DOHH2 (cell line): ENCODE results near the gene TMEM87A.
A peak's percentile ranks its signal among the peaks of the same experiment; 100 is the strongest.

Source experiments
- H3F3A ChIP-seq: fragments of 200-600 bp; sonication (generic), shearing (Covaris generic); 2 replicates; pipeline ENCODE4 v1.6.0; 2016; ENCODE audit warnings: antibody characterized with exemption, mild to moderate bottlenecking; ENCODE audit not compliant: control insufficient read depth, insufficient read depth
- H3K27ac ChIP-seq: fragments of 200-600 bp; sonication (generic); 2 replicates; pipeline ENCODE4 v1.5.1; 2014; ENCODE audit warnings: low read depth, mild to moderate bottlenecking, low read length, moderate library complexity
- H3K27me3 ChIP-seq: fragments of 200-600 bp; sonication (generic); 2 replicates; pipeline ENCODE4 v1.6.1; 2014; ENCODE audit warnings: mild to moderate bottlenecking, low read length, mixed read lengths; ENCODE audit not compliant: control insufficient read depth
- H3K36me3 ChIP-seq: fragments of 200-600 bp; sonication (generic); 2 replicates; pipeline ENCODE4 v1.6.1; 2014; ENCODE audit warnings: mild to moderate bottlenecking, low read length, moderate library complexity, mixed read lengths; ENCODE audit not compliant: control insufficient read depth
- H3K4me1 ChIP-seq: fragments of 200-600 bp; sonication (generic); 2 replicates; pipeline ENCODE4 v1.6.1; 2014; ENCODE audit warnings: mild to moderate bottlenecking, low read length, mixed read lengths; ENCODE audit not compliant: control insufficient read depth
- H3K4me2 ChIP-seq: fragments of 200-600 bp; sonication (generic); 2 replicates; pipeline ENCODE4 v1.6.0; 2014; ENCODE audit warnings: mild to moderate bottlenecking, low read length, moderate library complexity
- H3K4me3 ChIP-seq: fragments of 200-600 bp; sonication (generic); 2 replicates; pipeline ENCODE4 v1.5.1; 2014; ENCODE audit warnings: mild to moderate bottlenecking, low read length, mixed read lengths
- H3K79me2 ChIP-seq: fragments of 200-600 bp; sonication (generic); 2 replicates; pipeline ENCODE4 v1.6.1; 2014; ENCODE audit warnings: mild to moderate bottlenecking, low read length, mixed read lengths; ENCODE audit not compliant: control insufficient read depth
- H3K9me2 ChIP-seq: fragments of 200-600 bp; sonication (generic); replicated peaks from 2 replicates; pipeline ENCODE4 v1.6.1; 2014; ENCODE audit warnings: mild to moderate bottlenecking, low read length, mixed read lengths; ENCODE audit not compliant: control insufficient read depth
- H3K9me3 ChIP-seq: fragments of 200-600 bp; sonication (generic); 2 replicates; pipeline ENCODE4 v1.6.1; 2014; ENCODE audit warnings: antibody characterized with exemption, low read length, mixed read lengths; ENCODE audit not compliant: control insufficient read depth, insufficient read depth
- H4K20me1 ChIP-seq: fragments of 200-600 bp; sonication (generic); 2 replicates; pipeline ENCODE4 v1.6.0; 2014; ENCODE audit warnings: low read depth, mild to moderate bottlenecking, antibody characterized with exemption, low read length, moderate library complexity; ENCODE audit not compliant: control insufficient read depth, insufficient read depth
- EZH2phosphoT487 ChIP-seq: fragments of 200-600 bp; sonication (generic); IDR thresholded peaks from 2 replicates; pipeline ENCODE4 v1.6.1; 2017; ENCODE audit warnings: borderline replicate concordance, mild to moderate bottlenecking, antibody characterized with exemption, low read length, moderate library complexity, mixed read lengths
- TF ChIP-seq, protein P1 (sequence below): fragments of 200-600 bp; sonication (generic); IDR thresholded peaks from one replicate; pipeline ENCODE4 v1.5.1; 2014; ENCODE audit warnings: antibody characterized with exemption, mild to moderate bottlenecking, low read depth, low read length; ENCODE audit not compliant: poor library complexity, severe bottlenecking

Gene TMEM87A

DNA sequence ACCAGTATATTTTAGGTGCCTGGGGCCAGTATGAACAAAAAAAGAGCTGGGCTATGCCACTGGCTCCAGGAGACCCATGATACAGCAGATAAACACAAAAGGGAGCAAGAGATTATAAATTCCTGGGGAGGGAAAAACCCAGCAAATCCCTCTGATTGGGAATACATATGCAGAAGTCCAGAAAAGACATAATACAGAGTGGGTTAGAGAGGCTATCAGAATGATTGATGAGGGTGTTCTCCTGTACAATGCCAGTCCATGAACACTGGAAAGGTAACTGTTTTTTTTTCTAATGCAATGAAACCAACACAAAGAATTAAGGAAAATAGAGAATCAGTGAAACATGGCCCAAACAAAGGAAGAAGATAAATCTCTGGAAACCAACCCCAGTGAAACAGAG, 59.7 kb downstream of the TMEM87A start:
- TF ChIP-seq, protein P1, sequence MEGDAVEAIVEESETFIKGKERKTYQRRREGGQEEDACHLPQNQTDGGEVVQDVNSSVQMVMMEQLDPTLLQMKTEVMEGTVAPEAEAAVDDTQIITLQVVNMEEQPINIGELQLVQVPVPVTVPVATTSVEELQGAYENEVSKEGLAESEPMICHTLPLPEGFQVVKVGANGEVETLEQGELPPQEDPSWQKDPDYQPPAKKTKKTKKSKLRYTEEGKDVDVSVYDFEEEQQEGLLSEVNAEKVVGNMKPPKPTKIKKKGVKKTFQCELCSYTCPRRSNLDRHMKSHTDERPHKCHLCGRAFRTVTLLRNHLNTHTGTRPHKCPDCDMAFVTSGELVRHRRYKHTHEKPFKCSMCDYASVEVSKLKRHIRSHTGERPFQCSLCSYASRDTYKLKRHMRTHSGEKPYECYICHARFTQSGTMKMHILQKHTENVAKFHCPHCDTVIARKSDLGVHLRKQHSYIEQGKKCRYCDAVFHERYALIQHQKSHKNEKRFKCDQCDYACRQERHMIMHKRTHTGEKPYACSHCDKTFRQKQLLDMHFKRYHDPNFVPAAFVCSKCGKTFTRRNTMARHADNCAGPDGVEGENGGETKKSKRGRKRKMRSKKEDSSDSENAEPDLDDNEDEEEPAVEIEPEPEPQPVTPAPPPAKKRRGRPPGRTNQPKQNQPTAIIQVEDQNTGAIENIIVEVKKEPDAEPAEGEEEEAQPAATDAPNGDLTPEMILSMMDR = no peak
- no peak for TF ChIP-seq EZH2phosphoT487
- H3K27me3 ChIP-seq = no peaks in the 10 kb centered on the region
- H3F3A ChIP-seq = peaks cover 4% of the 10 kb centered on the region; the same call in 1 of the 2 replicates
- no peaks in the 10 kb centered on the region for H4K20me1 ChIP-seq
- H3K4me3 ChIP-seq = no peak overlapping the region
- no peaks in the 10 kb centered on the region for H3K9me3 ChIP-seq
- no peak overlapping the region for H3K4me2 ChIP-seq
- H3K36me3 ChIP-seq = peaks cover 61% of the 10 kb centered on the region
- H3K9me2 ChIP-seq = no peaks in the 10 kb centered on the region
- H3K27ac ChIP-seq = no peak overlapping the region
- H3K4me1 ChIP-seq = peaks cover 6% of the 10 kb centered on the region
- no peaks in the 10 kb centered on the region for H3K79me2 ChIP-seq

DNA sequence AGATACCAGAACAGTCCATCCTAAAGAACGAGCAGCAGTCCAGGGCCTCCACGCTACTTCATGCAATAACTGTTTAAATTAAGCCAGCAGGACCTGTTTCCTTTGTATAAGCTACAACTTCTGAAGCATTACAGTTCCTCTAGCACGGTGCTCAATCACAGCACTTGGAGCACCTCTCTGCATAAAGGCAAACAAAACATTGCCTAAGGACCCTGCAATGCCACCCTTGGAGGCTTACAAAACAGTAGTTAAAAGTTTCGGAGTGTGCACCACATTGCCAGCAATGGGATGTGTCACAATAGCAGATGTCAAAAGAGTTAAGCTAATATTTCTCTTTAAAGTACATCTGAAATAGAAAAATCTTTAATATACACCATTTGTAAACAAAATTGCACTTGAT, 62.5 kb downstream of the TMEM87A start:
- Histone ChIP-seq H3K4me2 (no peak overlapping the region), H3K79me2 (peaks cover 26% of the 10 kb centered on the region), H3K36me3 (peaks cover 41% of the 10 kb centered on the region), H3F3A (peaks cover 4% of the 10 kb centered on the region; the same call in 1 of the 2 replicates), H3K27ac (no peak overlapping the region), H3K27me3 (no peaks in the 10 kb centered on the region), H3K4me1 (peaks cover 19% of the 10 kb centered on the region), H3K9me2 (no peaks in the 10 kb centered on the region), H3K4me3 (no peak overlapping the region), H3K9me3 (no peaks in the 10 kb centered on the region), H4K20me1 (no peaks in the 10 kb centered on the region)
- TF ChIP-seq EZH2phosphoT487 = no peak
- TF ChIP-seq, protein P1 = no peak

DNA sequence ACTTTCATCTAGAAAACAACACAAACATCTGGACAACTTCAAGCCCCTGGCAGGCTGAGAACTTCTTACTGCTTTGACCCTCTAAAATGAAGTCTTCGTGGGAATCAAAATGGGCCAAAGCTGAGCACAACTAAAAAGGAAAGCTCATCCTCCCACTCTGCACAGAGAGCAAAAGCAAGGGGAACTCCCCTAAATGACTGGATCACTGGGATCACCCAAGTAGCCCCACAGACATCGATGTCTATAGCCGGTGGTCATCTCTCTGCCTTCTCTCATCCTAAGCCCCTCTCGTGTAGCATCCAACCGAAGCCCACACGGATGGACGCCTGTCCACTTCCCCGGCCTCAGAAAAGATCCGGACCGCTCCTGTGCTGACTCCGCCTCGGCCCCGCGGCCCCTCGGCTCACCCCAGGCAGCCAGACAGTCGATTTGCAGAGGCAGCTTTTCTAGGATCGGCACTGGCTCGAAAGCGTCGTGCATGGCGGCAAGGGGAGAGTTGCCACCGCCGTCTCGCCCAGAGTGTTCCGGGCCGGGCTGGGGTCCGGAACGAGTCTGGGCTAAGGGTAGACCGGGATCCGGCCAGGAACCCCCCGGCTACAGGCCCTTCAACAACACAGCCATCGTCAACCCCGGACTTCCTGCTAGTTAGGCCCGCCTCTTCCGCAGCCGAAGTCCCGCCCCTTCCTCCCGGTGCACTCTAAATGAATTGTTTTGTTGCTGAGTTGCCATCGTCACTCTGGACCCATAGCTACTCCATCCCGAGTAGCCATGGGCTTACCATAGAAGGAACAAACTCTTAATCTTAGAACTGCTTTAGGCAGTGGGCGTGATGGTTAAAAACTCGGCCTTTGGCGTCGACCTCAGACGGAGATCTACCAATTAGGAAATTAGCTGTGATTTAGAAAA, 65.3 kb downstream of the TMEM87A start, which contains the start of gene VPS39:
Gene VPS39 (minus strand): TSS at position 631 of the 906 bp plus-strand sequence. CDS start 151 bp downstream, at position 480.
- H3K36me3 ChIP-seq = peaks cover 32% of the 10 kb centered on the region
- H3K9me2 ChIP-seq = no peaks in the 10 kb centered on the region
- H3K9me3 ChIP-seq = no peaks in the 10 kb centered on the region
- peak within 1 kb of the TSS; percentile 98 for H3K4me3 ChIP-seq
- no peak within 1 kb of the TSS for H3K27ac ChIP-seq
- H3K4me2 ChIP-seq = peak within 1 kb of the TSS; percentile 79
- H3K27me3 ChIP-seq = no peaks in the 10 kb centered on the region
- peaks cover 42% of the 10 kb centered on the region for H3K79me2 ChIP-seq
- H3F3A ChIP-seq = peaks cover 4% of the 10 kb centered on the region; the same call in 1 of the 2 replicates
- peaks cover 19% of the 10 kb centered on the region for H3K4me1 ChIP-seq
- no peaks in the 10 kb centered on the region for H4K20me1 ChIP-seq
- TF ChIP-seq, protein P1 = no peak
- no peak for TF ChIP-seq EZH2phosphoT487
